ENCODE data around the gene TPST1. TPM values are rescaled to one million over a fixed set of nuclear protein-coding genes. Genes with fewer than 3 reads are reported as not detected.

The TPST1 gene
- total RNA-seq, 1 experiment from 2014 or later = 15.9 TPM

- Histone ChIP-seq H3K4me2 (ENCODE audit: insufficient read depth, insufficient read length, low read length) (no peak overlapping the region), H3K23ac (ENCODE audit: insufficient read length, low read depth, low read length) (no peak overlapping the region), H3K27ac (ENCODE audit: insufficient read length, low read depth, low read length) (no peak overlapping the region), H3K27me3 (ENCODE audit: insufficient read depth, low read length) (no peaks in the 10 kb centered on the region), H3T11ph (ENCODE audit: low read length) (no peak overlapping the region), H3K9ac (ENCODE audit: extremely low read depth, insufficient read length, low read length) (no peak overlapping the region), H3K18ac (ENCODE audit: insufficient read length, low read depth, low read length) (no peak overlapping the region), H3K4ac (ENCODE audit: low read depth, low read length) (no peak overlapping the region), H3K9me3 (ENCODE audit: control insufficient read depth, low read depth, low read length) (no peaks in the 10 kb centered on the region), H3K4me1 (ENCODE audit: insufficient read depth, low read length) (no peaks in the 10 kb centered on the region), H3K56ac (ENCODE audit: insufficient read length, low read depth, low read length) (no peak overlapping the region), H3K14ac (ENCODE audit: insufficient read depth, low read length) (no peak overlapping the region; the same call in 1 of the 2 replicates), H2BK12ac (ENCODE audit: insufficient read length, low read depth, low read length) (no peak overlapping the region), H2BK5ac (ENCODE audit: insufficient read length, low read length) (no peak overlapping the region), H3K79me2 (ENCODE audit: insufficient read depth, low read length) (no peaks in the 10 kb centered on the region), H3K23me2 (ENCODE audit: insufficient read length, low read depth, low read length, poor library complexity, severe bottlenecking) (no peaks in the 10 kb centered on the region), H2AFZ (ENCODE audit: low read length) (no peak overlapping the region), H4K20me1 (ENCODE audit: control insufficient read depth, insufficient read depth, insufficient read length) (no peaks in the 10 kb centered on the region), H4K91ac (ENCODE audit: insufficient read length, low read depth, low read length) (no peak overlapping the region), H2BK120ac (ENCODE audit: low read depth, low read length, poor library complexity, severe bottlenecking) (no peak overlapping the region), H3K79me1 (ENCODE audit: insufficient read depth, low read depth, low read length, poor library complexity, severe bottlenecking) (no peaks in the 10 kb centered on the region), H2AK5ac (ENCODE audit: insufficient read length, low read length) (no peak overlapping the region), H4K8ac (replicated peaks; ENCODE audit: insufficient read length, low read depth, low read length) (no peak overlapping the region), H2BK20ac (ENCODE audit: low read depth, low read length, poor library complexity, severe bottlenecking) (no peak overlapping the region), H4K5ac (ENCODE audit: insufficient read length, low read depth, low read length) (no peak overlapping the region), H2BK15ac (ENCODE audit: low read depth, low read length) (no peak overlapping the region)
- Mint-ChIP-seq H3K27me3 (ENCODE audit: low read depth) (no peaks in the 10 kb centered on the region), H3K36me3 (ENCODE audit: insufficient read depth in 1 of 3, low read depth in 3 of 3) (peaks cover 6 to 9% (median 7%) of the 10 kb centered on the region in 3 experiments; a peak in 4 of 7 replicates), H3K4me1 (peaks cover 12 to 18% of the 10 kb centered on the region in 2 experiments), H3K4me3 (no peak overlapping the region), H3K9me3 (peaks cover 6 to 9% of the 10 kb centered on the region in 2 experiments; a peak in 4 of 5 replicates), H3K27ac (peak overlapping the region in 2 of 3 experiments; percentile 3 to 21; a peak in 1 of 7 replicates)
- no CpG with 5 or more reads among the region's 2 CpGs for WGBS (ENCODE audit: extremely low coverage, insufficient read length, low lambda C conversion rate)
- TF ChIP-seq CTCF (conservative IDR thresholded peaks at IDR 0.05) = no peak
- DNase-seq = no peak
Observed at GRCh38 chr7:66236713-66237303, 31.7 kb downstream of the TPST1 start.
